SU-DHL-6 (cell line): Measurements from ENCODE around the gene ARID3B.

Experiments used
- EZH2phosphoT487 ChIP-seq: fragments of 200-600 bp; sonication (generic), shearing (Covaris generic); conservative IDR thresholded peaks from 2 replicates; pipeline ENCODE4 v1.6.1; 2018; ENCODE audit warnings: mild to moderate bottlenecking, antibody characterized with exemption, low read length, moderate library complexity, mixed read lengths
- TF ChIP-seq, protein P1 (sequence below): fragments of 200-600 bp; sonication (generic); IDR thresholded peaks from one replicate; pipeline ENCODE4 v1.5.1; 2017; ENCODE audit warnings: antibody characterized with exemption, mild to moderate bottlenecking, low read length, moderate library complexity; ENCODE audit not compliant: insufficient read depth, poor library complexity, severe bottlenecking

GRCh38 chr15:74578496-74578994 is 37.5 kb downstream of the ARID3B start:
- TF ChIP-seq, protein P1, sequence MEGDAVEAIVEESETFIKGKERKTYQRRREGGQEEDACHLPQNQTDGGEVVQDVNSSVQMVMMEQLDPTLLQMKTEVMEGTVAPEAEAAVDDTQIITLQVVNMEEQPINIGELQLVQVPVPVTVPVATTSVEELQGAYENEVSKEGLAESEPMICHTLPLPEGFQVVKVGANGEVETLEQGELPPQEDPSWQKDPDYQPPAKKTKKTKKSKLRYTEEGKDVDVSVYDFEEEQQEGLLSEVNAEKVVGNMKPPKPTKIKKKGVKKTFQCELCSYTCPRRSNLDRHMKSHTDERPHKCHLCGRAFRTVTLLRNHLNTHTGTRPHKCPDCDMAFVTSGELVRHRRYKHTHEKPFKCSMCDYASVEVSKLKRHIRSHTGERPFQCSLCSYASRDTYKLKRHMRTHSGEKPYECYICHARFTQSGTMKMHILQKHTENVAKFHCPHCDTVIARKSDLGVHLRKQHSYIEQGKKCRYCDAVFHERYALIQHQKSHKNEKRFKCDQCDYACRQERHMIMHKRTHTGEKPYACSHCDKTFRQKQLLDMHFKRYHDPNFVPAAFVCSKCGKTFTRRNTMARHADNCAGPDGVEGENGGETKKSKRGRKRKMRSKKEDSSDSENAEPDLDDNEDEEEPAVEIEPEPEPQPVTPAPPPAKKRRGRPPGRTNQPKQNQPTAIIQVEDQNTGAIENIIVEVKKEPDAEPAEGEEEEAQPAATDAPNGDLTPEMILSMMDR: no peak
- TF ChIP-seq EZH2phosphoT487: no peak
